H1 (cell line): ENCODE data around the gene LAD1. TPM values are rescaled to one million over a fixed set of nuclear protein-coding genes. Genes with fewer than 3 reads are reported as not detected.

Experiments used
- CHD1 ChIP-seq: IDR thresholded peaks from 2 replicates; pipeline ENCODE4 v1.6.1; 2012; ENCODE audit warnings: low read depth, low read length, improper control_type of control experiment
- CHD7 ChIP-seq: fragments of 300-600 bp; sonication (generic); IDR thresholded peaks from 2 replicates; pipeline ENCODE4 v1.7.1; 2012; ENCODE audit warnings: low read length, moderate library complexity, mild to moderate bottlenecking, inconsistent platforms; ENCODE audit not compliant: insufficient replicate concordance
- NRF1 ChIP-seq: IDR thresholded peaks from 2 replicates; pipeline ENCODE4 v1.6.1; 2011; ENCODE audit warnings: mild to moderate bottlenecking, low read depth, low read length, improper control_type of control experiment
- SUZ12 ChIP-seq: fragments of 200-600 bp; sonication (generic); IDR thresholded peaks from 2 replicates; pipeline ENCODE4 v1.6.1; 2012; ENCODE audit warnings: mild to moderate bottlenecking, inconsistent platforms, low read length, moderate library complexity, mixed read lengths
- TEAD4 ChIP-seq: IDR thresholded peaks from 2 replicates; pipeline ENCODE4 v1.6.1; 2012; ENCODE audit warnings: low read depth, low read length, inconsistent platforms, mixed read lengths
- polyA plus RNA-seq, 7 experiments: library from polyadenylated mRNA; depleted of rRNA in 3 of 7; stranded (reverse) in 5 of 7; unstranded in 2 of 7; fragments of >200 nt in 5 of 7; fragments of 200-250 nt in 2 of 7; gene quantifications; 1 replicate in 5 of 7; 2 replicates in 1 of 7; 4 replicates in 1 of 7; pipeline versions ENCODE4 v1.2.1 to v1.2.3, GENCODE V29; 2011 to 2013; ENCODE audit warnings: missing spikeins in 2 of 7, mixed read lengths in 2 of 7
- total RNA-seq: library from RNA; stranded (reverse); fragmentation: NEBNext Ultra II Directional; extraction: Animal tissue kit (Norgen Biotek cat#: 25700); gene quantifications from 2 replicates; pipeline ENCODE4 v1.2.1, GENCODE V29; 2021

LAD1 gene
- total and polyA plus RNA-seq, 2 of the 8 experiments (the other 6 are each of a cell fraction or from before 2014, with no cell fraction given) = 9.3 to 32.8 TPM

GRCh38 chr1:201396861-201397464 lies 2.2 kb downstream of the LAD1 start (continued):
- TF ChIP-seq CHD7 (no peak), NRF1 (no peak), SUZ12 (no peak), TEAD4 (no peak), CHD1 (no peak)
